ENCODE measurements around the gene ARF1. TPM values are rescaled to one million over a fixed set of nuclear protein-coding genes. Genes with fewer than 3 reads are reported as not detected.

Gene ARF1
- total RNA-seq, result 100 to 1,000 TPM; 469 to 500 TPM
- long read RNA-seq, transcript ARF1-213 (5 exons, 1,972 nt), result minor isoform, 24 of 1,032 reads
- long read RNA-seq, transcript ARF1-201 (5 exons, 1,888 nt), result major isoform, 825 of 1,032 reads
- long read RNA-seq, partial matches to known transcripts, result 165 of 1,032 reads
- long read RNA-seq, other reads (novel, unspliced or antisense), result 14 of 1,032 reads

DNA sequence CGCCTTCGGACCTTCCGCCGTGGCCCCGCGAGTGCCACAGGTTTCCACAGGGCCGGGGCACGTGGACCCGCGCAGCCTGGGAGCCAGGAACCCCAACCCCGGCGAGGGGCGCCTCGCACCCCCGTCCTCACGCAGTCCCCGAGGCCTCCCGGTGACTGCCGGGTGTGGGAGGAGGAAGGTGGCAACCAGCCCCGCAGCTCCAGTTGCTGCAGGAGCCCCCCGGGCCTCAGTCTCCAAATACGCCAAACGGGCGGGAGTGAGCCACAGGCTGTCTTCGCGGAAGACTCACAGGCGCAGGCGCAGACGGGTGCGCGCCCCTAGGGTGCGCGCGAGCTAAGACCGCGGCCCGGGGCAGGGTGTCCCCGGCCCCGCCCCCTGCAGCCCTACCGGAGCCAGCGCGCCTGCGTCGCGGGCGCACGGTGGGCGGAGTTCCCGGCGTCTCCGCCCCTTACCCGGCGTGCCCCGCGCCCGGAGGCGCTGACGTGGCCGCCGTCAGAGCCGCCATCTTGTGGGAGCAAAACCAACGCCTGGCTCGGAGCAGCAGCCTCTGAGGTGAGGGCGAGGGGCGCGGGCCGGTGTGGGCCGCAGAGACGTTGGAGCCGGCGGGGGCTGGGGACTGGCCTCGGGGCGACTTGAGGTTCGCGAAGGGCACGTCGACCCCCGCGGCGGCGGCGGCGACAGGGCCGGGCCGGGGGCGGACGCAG is at the start of gene ARF1:
Gene ARF1 (plus strand): TSS at position 495 of the 704 bp plus-strand sequence. CDS start 14,407 bp downstream, outside the sequence.
- intact Hi-C loops (cut with DNase I, micrococcal nuclease), result no loop called here
- ATAC-seq, result peak; percentile 85
- DNase-seq, result peak; percentile 89 to 93

DNA sequence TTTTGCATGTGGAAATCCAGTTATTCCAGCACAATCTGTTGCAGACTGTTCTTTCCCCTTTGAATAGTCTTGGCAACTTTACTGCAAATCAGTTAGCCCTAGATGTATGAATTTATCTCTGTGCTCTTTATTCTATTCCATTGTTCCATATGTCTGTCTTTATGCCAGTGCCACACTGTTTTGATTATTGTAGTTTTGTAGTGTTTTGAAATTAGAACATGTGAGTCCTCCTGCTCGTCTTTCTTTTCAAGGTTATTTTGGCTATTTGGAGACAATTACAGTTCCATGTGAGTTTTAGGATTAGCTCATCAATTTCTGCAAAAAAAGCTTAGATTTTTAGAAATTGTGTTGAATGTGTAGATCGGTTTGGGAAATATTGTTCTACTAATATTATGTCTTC is 49.1 kb upstream of the ARF1 start:
- ATAC-seq, result no peak
- no peak for DNase-seq

DNA sequence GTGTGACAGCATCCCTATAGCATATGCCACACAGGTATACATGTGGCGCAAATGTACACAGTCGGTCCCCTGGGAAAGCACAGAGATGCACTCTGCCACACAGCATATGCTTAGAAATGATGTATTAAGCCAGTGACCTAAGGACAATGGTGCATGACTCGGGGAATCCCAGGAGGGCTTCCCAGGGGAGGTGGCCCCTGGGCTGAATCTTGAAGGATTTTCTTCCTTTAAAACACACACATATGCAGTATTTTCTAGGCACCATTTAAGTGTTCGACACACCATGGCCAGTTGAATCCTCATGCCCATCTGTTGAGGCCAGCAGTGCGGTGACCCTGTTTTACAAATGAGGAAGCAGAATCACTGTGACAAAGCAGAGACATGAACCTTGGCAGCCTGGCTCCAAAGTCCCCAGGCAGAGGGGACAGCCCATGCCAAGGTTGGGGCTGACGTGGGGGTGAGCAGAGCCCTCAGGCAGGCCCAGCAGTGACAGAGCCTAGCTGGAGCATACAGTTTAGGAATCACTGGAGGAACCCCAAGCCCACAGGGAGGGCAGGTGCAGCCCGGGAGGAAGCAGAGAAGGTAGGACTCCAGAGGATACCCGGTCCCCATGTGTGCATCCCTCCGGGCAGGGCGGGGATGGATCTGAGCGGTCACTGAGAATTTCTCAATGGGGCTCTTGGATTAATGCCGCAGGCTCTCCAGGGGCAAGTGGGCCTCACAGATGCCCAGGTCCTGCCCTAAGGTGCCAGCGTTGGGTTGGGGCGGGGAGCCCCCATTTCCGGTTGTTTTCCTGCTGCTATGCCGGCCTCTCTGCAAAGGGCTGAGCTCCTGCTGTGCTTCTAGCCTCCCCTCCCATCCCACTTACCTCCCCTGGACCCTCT is 47.3 kb upstream of the ARF1 start:
- intact Hi-C loops (cut with DNase I, micrococcal nuclease), result no loop called here
- DNase-seq (no peak), ATAC-seq (no peak)

More for the DNA sequence above, 49.1 kb upstream of the ARF1 start:
- intact Hi-C loops (cut with DNase I, micrococcal nuclease), result no loop called here

DNA sequence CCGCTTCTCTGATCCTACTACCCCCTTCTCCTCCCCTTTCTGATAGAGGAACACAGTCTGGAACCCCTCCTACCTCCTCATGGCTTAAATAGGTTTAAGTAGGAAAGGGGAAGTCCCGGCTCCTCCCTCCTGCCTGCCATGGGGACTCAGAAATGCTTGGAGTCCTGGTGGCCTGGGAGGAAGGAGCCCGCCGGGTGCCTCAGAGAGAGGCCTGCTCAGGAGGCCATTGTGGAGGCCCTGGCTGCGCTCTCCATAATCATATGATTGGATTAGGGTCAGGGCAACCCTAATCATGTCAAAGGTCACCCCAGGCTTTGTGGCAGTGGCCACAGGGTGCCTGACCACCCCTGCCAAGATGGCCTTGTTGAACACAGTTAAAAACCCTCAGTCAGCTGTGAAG is 46.7 kb upstream of the ARF1 start:
- no peak for ATAC-seq
- intact Hi-C loops (cut with DNase I, micrococcal nuclease), result no loop called here
- DNase-seq, result no peak

DNA sequence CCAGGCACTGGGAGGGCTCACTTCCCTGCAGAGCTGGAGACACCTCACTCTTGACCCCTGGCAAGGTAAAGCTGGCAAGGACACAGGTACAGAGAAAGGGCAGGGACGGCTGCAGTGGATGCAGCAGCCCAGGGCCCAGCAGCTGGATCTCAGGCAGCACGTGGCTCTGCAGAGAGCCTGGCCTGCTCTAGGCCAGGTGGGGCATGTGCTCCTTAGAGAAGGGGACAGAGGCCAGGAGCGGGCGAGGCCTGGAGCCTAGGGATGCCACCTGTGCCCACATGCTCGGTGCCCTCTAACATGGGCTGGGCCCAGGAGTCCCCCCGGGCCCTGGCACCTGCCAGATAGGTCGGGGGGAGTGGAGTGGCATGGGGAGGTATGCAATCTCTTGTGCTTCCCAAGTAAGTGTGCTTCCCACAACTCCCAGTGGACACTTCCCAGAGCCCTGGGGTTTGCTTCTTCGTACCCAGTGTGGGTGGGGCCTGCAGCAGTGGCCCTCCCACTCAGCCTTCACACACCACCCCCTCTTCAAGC is 45.7 kb upstream of the ARF1 start:
- DNase-seq (no peak), ATAC-seq (no peak)
- intact Hi-C loops (cut with DNase I, micrococcal nuclease), result no loop called here

DNA sequence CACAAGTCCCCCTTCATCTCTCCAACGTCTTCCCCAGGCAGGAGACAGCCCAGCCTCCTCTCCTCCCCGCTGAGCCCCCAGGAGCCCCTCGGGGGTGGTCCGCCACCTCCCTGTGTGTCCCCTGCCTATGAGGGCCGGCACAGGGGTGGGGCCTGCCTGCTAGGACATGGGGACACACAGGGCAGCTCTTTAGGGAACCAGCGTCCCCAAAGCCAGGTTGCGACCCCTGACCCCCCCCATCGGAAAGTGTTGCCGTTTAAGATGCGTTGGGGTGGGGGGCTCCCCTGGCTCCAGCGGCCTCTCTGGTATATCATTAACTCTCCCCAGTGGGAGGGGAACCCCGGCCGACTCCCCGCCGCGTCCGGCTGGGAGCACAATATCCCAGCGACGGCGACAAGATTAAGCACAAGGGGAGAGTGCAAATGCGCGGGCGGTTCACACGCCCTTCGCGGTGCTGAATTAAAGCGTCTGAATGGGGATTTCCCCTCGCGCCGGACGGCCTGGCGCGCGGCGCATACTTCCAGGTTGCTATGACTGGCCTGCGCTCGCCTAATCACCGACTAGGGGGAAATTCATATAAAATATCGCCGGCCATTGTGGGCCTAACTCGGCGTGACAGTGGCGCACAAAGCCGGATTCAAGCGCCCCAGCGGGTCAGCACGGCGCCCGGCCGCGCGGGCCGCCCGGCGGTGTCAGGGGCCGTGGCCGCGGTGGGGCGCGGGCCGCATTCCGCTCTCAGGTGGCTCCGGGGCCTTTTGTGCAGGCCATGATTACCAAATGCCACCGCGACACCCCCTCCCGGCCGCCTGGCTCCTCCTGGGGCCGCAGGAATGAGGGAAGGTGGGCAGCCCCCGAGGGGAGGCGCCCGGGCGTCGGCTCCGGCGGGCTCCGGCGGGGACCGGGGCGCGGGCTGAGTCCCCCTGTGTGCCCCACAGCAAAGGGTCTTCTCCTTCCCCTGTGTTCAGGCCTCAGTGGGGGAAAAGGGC is 44.8 kb upstream of the ARF1 start:
- ATAC-seq (peak; percentile 58), DNase-seq (peak in 1 of 2 donors; percentile 18)
- intact Hi-C loops (cut with DNase I, micrococcal nuclease), result no loop called here

DNA sequence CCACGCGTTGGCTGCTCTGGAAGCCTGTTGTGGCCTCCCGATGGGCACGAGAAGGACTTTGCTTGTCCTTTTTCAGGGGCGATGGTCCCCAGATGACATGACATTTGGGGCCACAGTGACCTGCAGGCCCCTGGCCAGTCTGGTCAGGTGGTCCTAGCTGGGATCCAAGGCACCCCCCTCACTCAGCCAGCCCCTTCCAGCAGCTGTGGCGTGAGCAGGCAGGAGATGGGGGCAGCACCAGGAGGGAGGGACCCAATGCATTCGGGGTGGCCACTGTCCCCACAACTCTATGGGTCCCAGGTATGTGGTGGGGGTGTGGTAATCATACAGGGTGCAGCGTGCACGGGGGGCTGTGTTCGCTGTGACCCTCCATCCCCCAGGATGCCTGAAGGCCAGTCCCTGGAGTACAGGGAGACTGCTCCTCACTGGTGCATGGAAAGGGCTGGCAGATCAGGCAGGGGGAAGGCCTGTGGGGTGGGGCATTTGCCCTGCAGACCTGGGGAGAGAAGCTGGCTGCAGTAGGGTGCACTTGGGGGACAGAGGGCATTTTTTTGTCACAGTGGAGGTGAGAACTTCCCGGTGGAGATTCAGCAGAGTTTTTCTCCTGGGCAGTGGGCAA is 44.0 kb upstream of the ARF1 start:
- DNase-seq, result no peak

DNA sequence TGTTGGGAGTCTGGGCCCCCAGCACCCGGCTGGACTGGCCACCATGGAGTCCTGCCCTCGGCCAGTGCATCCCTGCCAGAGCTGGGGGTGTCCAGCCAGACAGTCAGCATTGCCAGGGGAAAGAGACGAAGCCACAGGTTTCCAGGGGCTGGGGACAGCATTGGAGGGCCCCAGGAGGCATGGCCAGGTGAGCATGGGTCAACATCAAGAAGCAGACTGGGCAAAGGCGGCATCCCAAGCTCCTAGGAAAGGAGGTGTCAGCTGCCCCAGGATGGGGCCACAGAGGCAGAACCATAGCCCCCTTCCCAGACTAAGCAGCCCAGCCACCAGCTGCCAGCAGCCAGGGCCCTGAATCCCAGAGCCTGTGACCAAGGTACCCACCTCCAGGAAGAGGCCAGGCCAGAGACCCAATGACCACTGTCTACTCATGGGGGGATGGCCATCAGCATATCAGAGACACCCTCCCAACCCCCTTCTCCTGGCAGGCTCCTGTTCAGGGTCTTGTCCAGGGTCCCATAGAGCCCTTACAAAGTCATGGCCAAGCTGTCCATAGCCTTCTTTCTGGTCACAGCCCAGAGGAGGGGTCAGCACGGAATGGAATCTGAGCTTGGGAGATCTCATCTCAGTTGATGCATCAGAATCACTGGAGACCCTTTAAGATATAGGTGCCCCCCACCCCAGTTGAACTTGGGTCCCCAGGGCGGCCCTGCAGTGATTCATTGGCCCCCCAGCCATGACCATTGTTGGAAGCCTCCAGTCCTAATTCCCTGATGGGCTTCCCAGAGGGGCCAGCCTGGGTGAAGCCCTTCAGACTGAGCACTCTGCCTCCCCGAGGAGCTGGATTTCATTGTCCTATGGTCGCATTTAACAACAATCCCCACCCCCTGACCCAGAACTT is 43.3 kb upstream of the ARF1 start:
- intact Hi-C loops (cut with DNase I, micrococcal nuclease), result no loop called here
- ATAC-seq (no peak), DNase-seq (no peak)

More for the DNA sequence above, 44.0 kb upstream of the ARF1 start:
- intact Hi-C loops (cut with DNase I, micrococcal nuclease), result no loop called here
- no peak for ATAC-seq

DNA sequence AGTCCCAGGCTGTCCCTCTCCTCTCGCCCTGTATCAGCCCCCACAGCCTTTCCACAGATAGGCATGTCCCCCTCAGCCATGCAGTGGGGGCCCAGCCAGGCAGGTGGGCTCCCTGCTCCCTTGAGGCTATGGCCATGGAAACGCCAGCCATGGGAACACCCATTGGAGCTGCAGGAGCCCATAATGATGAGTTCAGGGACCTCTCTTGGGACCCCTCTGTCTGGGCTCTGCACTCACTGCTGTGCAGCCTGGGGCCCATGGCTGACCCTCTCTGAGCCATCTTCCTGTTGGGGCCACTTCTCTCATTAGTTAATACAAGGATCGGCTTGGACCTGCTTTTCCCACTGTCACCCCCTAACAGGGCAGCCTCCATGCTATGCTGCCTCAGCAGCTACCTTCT is 42.5 kb upstream of the ARF1 start:
- intact Hi-C loops (cut with DNase I, micrococcal nuclease), result no loop called here
- DNase-seq (no peak), ATAC-seq (no peak)

DNA sequence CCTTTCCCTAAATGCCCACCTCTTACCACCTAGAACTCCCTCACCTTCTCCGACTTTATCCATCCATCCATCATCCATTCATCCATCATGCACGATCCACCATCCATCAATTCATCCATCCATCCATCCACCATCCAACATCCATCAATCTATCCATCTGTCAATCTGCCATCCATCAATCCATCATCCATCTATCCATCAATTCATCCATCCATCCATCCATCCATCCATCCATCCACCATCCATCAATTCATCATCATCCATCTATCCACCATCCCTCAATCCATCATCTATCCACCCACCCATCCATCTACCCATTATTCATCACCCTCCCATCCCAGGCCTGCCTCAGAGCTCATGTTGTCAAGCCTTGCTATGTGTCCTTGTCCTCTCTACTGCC is 41.2 kb upstream of the ARF1 start:
- ATAC-seq, result no peak
- intact Hi-C loops (cut with DNase I, micrococcal nuclease), result no loop called here
- no peak for DNase-seq

DNA sequence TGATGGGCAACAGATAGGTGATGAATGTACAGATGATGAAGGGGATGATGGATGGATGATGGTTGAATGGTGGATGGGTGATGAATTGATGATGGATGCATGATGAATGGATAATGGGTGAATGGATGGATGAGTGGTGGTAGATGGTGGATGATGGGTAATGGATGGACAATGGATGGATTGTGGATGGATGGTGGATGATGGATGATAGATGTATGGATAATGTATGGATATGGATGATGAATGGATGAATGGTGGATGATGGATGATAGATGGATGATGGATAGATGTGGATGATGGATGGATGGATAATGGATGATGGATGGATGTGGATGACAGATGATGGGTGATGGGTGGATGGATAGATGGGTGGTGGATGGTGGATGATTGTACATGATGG is 40.0 kb upstream of the ARF1 start:
- ATAC-seq (no peak), DNase-seq (no peak)
- intact Hi-C loops (cut with DNase I, micrococcal nuclease), result no loop called here

DNA sequence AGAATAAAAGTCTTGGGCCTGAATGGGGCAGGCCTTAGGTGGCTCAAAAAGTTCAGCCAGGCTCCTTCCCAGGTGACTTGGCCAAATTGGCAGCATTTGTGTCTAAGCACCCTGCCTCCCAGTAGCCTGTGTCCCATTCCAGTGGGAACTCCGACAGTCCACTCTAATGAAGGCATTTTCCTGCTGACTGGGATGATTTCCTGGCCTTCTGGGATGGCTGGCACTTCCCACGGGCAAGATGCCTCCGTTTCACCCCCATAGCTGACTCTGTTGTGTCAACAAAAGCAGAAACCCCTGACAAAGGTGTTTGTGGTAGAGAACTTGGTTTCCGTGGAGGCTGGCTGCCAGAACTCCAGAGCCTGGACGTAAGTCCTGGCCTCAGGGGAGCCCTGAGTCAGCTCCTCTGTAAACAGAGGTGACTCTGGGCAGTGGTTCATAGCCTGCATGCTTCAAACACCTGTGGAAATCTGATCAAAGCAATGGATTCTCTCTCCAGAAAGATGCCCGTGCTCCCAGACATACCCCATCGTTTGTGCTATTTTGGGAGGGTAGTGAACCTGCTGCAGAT is 39.1 kb upstream of the ARF1 start:
- no peak for DNase-seq
- intact Hi-C loops (cut with DNase I, micrococcal nuclease), result no loop called here
- no peak for ATAC-seq

DNA sequence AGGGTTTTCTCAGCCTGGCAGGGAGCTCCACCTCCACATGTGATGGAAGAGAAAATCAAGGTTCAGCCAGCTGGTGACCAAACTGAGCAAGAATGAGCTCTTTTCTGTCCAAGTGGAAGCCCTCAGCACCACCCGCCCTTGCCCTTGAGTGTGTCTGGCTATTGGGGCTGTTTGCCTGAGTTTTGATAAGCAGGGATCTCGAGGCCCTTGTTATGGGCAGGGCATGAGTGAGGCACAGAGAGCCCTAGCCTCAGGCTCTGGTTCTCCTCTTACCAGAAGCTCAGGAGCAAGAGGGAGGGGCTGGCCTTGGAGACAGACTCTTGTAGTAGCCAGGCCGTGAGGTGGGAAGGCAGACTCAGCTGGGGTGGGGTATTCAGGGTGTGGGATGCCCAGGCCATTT is 37.5 kb upstream of the ARF1 start:
- ATAC-seq, result no peak
- intact Hi-C loops (cut with DNase I, micrococcal nuclease), result no loop called here
- no peak for DNase-seq

DNA sequence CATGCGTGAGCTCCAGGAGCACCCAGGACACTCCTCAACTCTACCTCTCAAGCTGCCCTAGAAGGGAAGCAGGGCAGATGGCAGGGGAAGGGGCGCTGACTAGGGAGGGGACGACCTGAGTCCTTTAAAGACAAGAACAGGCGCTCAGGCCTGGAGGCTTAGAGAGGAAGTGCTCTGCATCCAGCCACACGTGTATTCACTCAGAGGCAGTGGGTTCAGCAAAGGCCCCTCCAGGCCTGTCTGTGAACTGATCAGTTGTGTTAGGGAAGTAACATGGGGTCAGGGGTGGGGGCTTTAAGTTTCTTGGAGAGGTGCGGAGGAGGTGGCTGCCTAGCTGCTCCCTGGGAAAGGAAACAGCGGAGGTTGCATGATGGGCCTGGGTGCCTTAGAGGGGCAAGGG is 37.1 kb upstream of the ARF1 start:
- intact Hi-C loops (cut with DNase I, micrococcal nuclease), result no loop called here
- no peak for ATAC-seq
- DNase-seq, result no peak

DNA sequence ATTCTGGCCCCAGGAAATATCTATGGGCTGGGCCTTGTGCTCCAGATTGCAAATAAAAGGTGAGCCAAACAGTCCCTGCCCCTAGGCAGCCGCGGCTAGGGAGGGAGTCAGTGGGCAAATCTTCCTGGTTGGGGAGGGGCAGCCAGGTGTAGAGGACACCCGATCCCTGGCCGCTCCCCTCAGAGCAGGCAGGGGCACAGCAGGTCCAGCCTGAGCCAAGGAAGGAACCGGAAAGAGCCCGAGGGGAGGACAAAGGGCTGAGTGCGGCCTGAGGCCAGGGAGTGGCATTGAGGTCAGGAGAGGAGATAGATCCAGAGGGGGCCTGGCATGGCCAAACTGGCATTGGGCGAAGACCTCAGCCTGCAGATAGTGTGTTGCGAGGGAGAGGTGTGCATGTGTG is 36.6 kb upstream of the ARF1 start:
- intact Hi-C loops (cut with DNase I, micrococcal nuclease), result no loop called here
- peak; percentile 50 for ATAC-seq
- DNase-seq, result no peak

DNA sequence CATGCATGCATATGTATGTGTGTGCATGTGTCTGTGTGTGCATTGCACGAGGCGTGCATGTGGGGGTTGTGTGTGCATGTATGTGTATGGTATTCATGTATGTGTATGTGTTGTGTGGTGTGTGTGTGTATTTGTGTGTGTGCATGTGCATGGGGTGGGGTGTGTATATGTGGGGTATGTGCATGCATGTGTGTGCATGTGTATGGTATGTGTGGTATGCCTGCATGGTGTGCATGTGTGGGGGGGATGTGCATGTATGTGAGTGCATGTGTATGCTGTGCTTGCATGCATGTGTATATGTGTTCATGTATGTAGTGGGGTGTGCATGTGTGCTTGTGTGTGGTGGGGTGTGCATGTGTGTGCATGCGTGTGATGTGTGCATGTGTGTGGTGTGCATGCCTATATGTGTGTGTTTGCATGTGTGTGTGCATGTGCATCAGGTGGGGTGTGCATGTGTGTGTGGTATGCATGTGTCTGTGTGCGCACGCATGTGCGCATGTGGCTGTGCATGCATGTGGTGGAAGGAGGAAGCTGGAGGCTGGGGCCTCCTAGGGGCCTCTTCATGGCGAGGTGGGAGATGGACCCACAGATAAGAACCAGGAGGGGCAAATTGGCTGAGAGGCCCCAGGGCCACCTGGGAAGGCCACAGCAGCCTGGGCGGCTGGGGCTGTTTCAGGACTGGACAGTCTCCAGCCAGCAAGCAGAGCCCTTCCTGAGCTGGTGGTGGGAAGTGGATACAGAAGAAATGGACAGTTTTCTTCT is 35.9 kb upstream of the ARF1 start:
- no peak for DNase-seq
- ATAC-seq, result no peak
- intact Hi-C loops (cut with DNase I, micrococcal nuclease), result no loop called here
